ENCODE data around the gene VAV3. TPM values are rescaled to one million over a fixed set of nuclear protein-coding genes. Genes with fewer than 3 reads are reported as not detected.
"Not testable (repeated sequence)": the region's sequence is repeated elsewhere in the genome, so short reads cannot be mapped to it uniquely, and the experiment has no call there.

Gene VAV3
- total and polyA plus RNA-seq, 4 experiments from 2014 or later = 0.43 to 2.9 (median 1.8) TPM

DNA sequence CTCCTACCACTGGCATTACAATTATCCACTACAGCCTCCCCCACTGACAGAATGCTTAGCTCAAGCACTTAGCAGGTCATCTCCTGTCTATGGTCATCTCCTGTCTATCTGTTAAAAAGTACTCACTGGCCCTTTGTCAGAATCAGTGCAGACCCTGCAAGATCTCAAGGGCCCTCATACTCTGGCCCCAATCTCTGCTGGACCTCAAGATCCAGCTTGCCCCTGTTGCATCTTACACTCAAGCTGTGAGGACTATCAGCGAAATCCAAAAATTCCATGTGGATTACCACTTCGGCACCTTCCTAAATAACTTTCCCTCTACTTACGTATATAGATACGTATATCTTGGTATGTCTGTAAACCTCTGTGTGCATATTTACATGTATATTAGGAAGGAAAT is 101.6 kb downstream of the VAV3 start:
- H3K36me3 ChIP-seq (ENCODE audit: insufficient read depth, low read length) = no peaks in the 10 kb centered on the region
- H3K9me3 Mint-ChIP-seq = peaks cover 0 to 15% (median 7%) of the 10 kb centered on the region in 8 donors
- intact Hi-C loops (cut with micrococcal nuclease) = no loop called here
- no peaks in the 10 kb centered on the region for H3K4me1 ChIP-seq (ENCODE audit: insufficient read depth, low read length)
- no peak overlapping the region for H3K27ac ChIP-seq (ENCODE audit: low read depth, low read length)
- H3K27ac Mint-ChIP-seq = no peak overlapping the region
- H3K36me3 Mint-ChIP-seq = peaks cover 0 to 3% of the 10 kb centered on the region in 2 donors
- H3K9me3 ChIP-seq (ENCODE audit: control insufficient read depth in 1 of 2, low read length in 2 of 2) = no peaks in the 10 kb centered on the region
- no peak for DNase-seq
- no peaks in the 10 kb centered on the region for H3K27me3 ChIP-seq (ENCODE audit: insufficient read depth, low read length)
- H3K4me3 ChIP-seq (ENCODE audit: low read length in 2 of 2) = no peak overlapping the region
- CTCF ChIA-PET (ENCODE audit: partially characterized antibody) = interaction anchor here (0.9 kb wide), 1 partner anchor 9 kb away, joined by 3 read pairs; no protein-coding TSS in a partner anchor
- peaks cover 5 to 11% (median 7%) of the 10 kb centered on the region in 4 donors for H3K4me1 Mint-ChIP-seq
- no peaks in the 10 kb centered on the region for H3K27me3 Mint-ChIP-seq
- H3K4me3 Mint-ChIP-seq = no peak overlapping the region
- POLR2A ChIA-PET (ENCODE audit: partially characterized antibody) = no interaction called here

DNA sequence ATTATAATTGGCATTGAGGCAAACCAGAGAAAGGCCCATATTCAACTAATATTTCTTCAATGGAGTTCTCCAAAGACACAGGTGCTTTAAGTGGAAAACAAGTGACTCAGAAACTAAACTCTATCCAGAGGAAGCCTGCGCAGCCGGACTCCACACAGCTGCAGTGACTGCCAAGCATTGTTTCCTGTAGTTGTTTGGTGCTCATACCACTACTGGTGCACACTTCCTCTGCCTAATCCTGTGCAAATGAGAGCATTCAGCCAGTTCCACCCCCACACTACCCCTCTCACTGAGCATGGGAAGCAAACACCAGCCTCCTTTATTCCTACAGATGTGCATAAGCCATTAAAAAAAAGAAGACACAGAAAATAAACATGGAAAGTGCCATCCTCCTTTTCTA is 102.9 kb downstream of the VAV3 start:
- H3K4me3 Mint-ChIP-seq = no peak overlapping the region
- DNase-seq = no peak
- Histone ChIP-seq H3K4me1 (ENCODE audit: insufficient read depth, low read length) (no peaks in the 10 kb centered on the region), H3K27me3 (ENCODE audit: insufficient read depth, low read length) (no peaks in the 10 kb centered on the region), H3K9me3 (ENCODE audit: control insufficient read depth in 1 of 2, low read length in 2 of 2) (no peaks in the 10 kb centered on the region), H3K36me3 (ENCODE audit: insufficient read depth, low read length) (no peaks in the 10 kb centered on the region), H3K4me3 (ENCODE audit: low read length in 2 of 2) (no peak overlapping the region), H3K27ac (ENCODE audit: low read depth, low read length) (no peak overlapping the region)
- H3K27me3 Mint-ChIP-seq = no peaks in the 10 kb centered on the region
- peaks cover 0 to 15% (median 7%) of the 10 kb centered on the region in 8 donors for H3K9me3 Mint-ChIP-seq
- H3K4me1 Mint-ChIP-seq = peaks cover 5 to 11% (median 7%) of the 10 kb centered on the region in 4 donors
- POLR2A ChIA-PET (ENCODE audit: partially characterized antibody) = no interaction called here
- H3K27ac Mint-ChIP-seq = peak overlapping the region in 2 of 7 donors; percentile 49 to 54
- CTCF ChIA-PET (ENCODE audit: partially characterized antibody) = no interaction called here
- peaks cover 0 to 3% of the 10 kb centered on the region in 2 donors for H3K36me3 Mint-ChIP-seq
- intact Hi-C loops (cut with micrococcal nuclease) = no loop called here

DNA sequence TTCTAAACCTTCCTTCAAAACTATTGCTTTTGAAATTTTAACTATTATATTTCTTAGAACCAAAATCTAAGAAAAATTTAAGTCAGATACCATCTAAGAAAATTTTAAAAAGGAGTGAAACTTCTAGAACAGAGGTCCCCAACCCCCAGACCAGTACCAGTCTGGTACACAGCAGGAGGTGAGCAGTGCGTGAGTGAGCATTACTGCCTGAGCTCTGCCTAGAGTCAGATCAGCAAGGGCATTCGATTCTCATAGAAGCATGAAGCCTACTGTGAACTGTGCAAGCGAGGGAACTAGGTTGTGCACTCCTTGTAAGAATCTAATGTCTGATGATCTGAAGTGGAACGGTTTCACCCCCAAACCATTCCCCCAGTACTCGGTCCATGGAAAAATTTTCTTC is 106.7 kb downstream of the VAV3 start:
- ChIA-PET CTCF (ENCODE audit: partially characterized antibody) (no interaction called here), POLR2A (ENCODE audit: partially characterized antibody) (no interaction called here)
- Mint-ChIP-seq H3K4me3 (no peak overlapping the region), H3K27me3 (no peaks in the 10 kb centered on the region), H3K4me1 (no peaks in the 10 kb centered on the region), H3K9me3 (peaks cover 0 to 15% (median 7%) of the 10 kb centered on the region in 8 donors), H3K27ac (no peak overlapping the region), H3K36me3 (peaks cover 0 to 3% of the 10 kb centered on the region in 2 donors)
- Histone ChIP-seq H3K4me3 (ENCODE audit: low read length in 2 of 2) (no peak overlapping the region), H3K9me3 (ENCODE audit: control insufficient read depth in 1 of 2, low read length in 2 of 2) (no peaks in the 10 kb centered on the region), H3K27me3 (ENCODE audit: insufficient read depth, low read length) (no peaks in the 10 kb centered on the region), H3K27ac (ENCODE audit: low read depth, low read length) (no peak overlapping the region), H3K36me3 (ENCODE audit: insufficient read depth, low read length) (no peaks in the 10 kb centered on the region), H3K4me1 (ENCODE audit: insufficient read depth, low read length) (no peaks in the 10 kb centered on the region)
- intact Hi-C loops (cut with micrococcal nuclease) = no loop called here
- no peak for DNase-seq

DNA sequence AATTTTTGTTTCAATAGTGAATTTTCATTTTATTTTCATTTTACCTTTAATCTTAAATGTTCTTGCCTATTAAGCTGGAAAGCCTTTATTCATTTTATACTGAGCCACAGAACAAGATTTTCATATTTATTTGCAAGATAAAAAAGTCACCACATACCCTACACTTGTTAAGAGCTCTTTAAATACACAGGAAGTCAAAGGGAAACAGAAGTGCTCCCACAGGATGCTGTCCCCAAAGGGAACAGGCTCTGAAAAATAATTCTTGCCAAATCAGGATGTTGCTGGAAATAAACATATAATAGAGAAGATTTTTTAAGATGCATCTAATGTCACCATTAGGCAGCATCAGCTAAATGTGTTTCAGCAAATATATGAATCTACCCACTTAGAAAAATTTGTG is 113.6 kb downstream of the VAV3 start:
- ChIA-PET POLR2A (ENCODE audit: partially characterized antibody) (no interaction called here), CTCF (ENCODE audit: partially characterized antibody) (no interaction called here)

DNA sequence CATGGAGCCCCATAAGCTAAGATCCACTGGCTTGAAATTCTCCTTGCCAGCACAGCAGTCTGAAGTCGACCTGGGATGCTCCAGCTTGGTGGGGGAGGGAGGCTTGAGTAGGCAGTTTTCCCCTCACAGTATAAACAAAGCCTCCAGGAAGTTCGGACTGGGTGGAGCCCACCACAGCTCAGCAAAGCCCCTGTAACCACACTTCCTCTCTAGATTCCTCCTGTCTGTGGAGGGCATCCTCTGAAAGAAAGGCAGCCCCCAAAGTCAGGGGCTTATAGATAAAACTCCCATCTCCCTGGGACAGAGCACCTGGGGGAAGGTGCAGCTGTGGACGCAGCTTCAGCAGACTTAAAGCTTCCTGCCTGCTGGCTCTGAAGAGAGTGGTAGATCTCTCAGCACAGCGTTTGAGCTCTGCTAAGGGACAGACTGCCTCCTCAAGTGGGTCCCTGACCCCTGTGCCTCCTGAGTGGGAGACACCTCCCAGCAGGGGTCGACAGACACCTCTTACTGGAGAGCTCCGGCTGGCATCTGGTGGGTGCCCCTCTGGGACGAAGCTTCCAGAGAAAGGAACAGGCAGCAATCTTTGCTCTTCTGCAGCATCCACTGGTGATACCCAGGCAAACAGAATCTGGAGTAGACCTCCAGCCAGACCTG is 120.3 kb downstream of the VAV3 start:
- H3K4me1 ChIP-seq (ENCODE audit: insufficient read depth, low read length) = peaks cover 31% of the 10 kb centered on the region

More for the DNA sequence above, 113.6 kb downstream of the VAV3 start:
- H3K4me1 ChIP-seq (ENCODE audit: insufficient read depth, low read length) = no peaks in the 10 kb centered on the region
- no peak for DNase-seq
- Mint-ChIP-seq H3K9me3 (peaks cover 0 to 13% (median 3%) of the 10 kb centered on the region in 8 donors), H3K27me3 (peaks cover 0 to 2% of the 10 kb centered on the region in 2 donors), H3K4me3 (no peak overlapping the region), H3K27ac (no peak overlapping the region), H3K36me3 (no peaks in the 10 kb centered on the region), H3K4me1 (peaks cover 0 to 4% (median 2%) of the 10 kb centered on the region in 4 donors)
- no peaks in the 10 kb centered on the region for H3K9me3 ChIP-seq (ENCODE audit: control insufficient read depth in 1 of 2, low read length in 2 of 2)
- H3K36me3 ChIP-seq (ENCODE audit: insufficient read depth, low read length) = no peaks in the 10 kb centered on the region
- H3K27me3 ChIP-seq (ENCODE audit: insufficient read depth, low read length) = no peaks in the 10 kb centered on the region
- no peak overlapping the region for H3K27ac ChIP-seq (ENCODE audit: low read depth, low read length)
- intact Hi-C loops (cut with micrococcal nuclease) = no loop called here
- no peak overlapping the region for H3K4me3 ChIP-seq (ENCODE audit: low read length in 2 of 2)

DNA sequence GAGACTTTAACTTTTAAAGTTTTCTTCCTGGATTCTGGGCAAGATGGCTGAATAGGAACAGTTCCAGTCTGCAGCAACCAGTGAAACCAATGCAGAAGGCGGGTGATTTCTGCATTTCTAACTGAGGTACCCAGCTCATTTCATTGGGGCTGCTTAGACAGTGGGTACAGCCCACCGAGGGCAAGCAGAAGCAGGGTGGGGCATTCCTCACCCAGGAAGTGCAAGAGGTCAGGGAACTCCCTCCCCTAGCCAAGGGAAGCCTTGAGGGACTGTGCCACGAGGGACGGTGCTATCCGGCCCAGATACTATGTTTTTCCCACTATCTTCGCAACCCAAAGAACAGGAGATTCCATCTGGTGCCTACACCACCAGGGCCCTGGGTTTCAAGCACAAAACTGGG is 121.0 kb downstream of the VAV3 start:
- no peaks in the 10 kb centered on the region for H3K9me3 ChIP-seq (ENCODE audit: control insufficient read depth in 1 of 2, low read length in 2 of 2)
- peaks cover 0 to 1% of the 10 kb centered on the region in 2 donors for H3K27me3 Mint-ChIP-seq
- ChIA-PET POLR2A (ENCODE audit: partially characterized antibody) (no interaction called here), CTCF (ENCODE audit: partially characterized antibody) (interaction anchor here (1.3 kb wide), 1 partner anchor 13 kb away, joined by 3 read pairs; no protein-coding TSS in a partner anchor)
- peak overlapping the region in 1 of 7 donors; percentile 43 for H3K27ac Mint-ChIP-seq
- no peak overlapping the region for H3K27ac ChIP-seq (ENCODE audit: low read depth, low read length)
- no peak for DNase-seq
- H3K36me3 Mint-ChIP-seq = peaks cover 0 to 7% of the 10 kb centered on the region in 2 donors
- no peak overlapping the region for H3K4me3 ChIP-seq (ENCODE audit: low read length in 2 of 2)
- peak overlapping the region in 3 of 8 donors; percentile 7 to 21 (median 10) for H3K4me3 Mint-ChIP-seq
- peaks cover 20 to 47% (median 33%) of the 10 kb centered on the region in 4 donors for H3K4me1 Mint-ChIP-seq
- no peaks in the 10 kb centered on the region for H3K27me3 ChIP-seq (ENCODE audit: insufficient read depth, low read length)
- peaks cover 31% of the 10 kb centered on the region for H3K4me1 ChIP-seq (ENCODE audit: insufficient read depth, low read length)
- H3K36me3 ChIP-seq (ENCODE audit: insufficient read depth, low read length) = no peaks in the 10 kb centered on the region
- H3K9me3 Mint-ChIP-seq = peaks cover 0 to 19% (median 8%) of the 10 kb centered on the region in 8 donors
- intact Hi-C loops (cut with micrococcal nuclease) = no loop called here

More for the DNA sequence above, 120.3 kb downstream of the VAV3 start:
- H3K4me3 ChIP-seq (ENCODE audit: low read length in 2 of 2); intact Hi-C loops (cut with micrococcal nuclease); H3K36me3 Mint-ChIP-seq; DNase-seq; H3K27me3 ChIP-seq (ENCODE audit: insufficient read depth, low read length); H3K27me3 Mint-ChIP-seq; H3K9me3 ChIP-seq (ENCODE audit: control insufficient read depth in 1 of 2, low read length in 2 of 2); H3K27ac ChIP-seq (ENCODE audit: low read depth, low read length); POLR2A ChIA-PET (ENCODE audit: partially characterized antibody); H3K36me3 ChIP-seq (ENCODE audit: insufficient read depth, low read length): not testable (repeated sequence)
- Mint-ChIP-seq H3K4me3 (peak overlapping the region in 7 of 8 donors; percentile 7 to 61 (median 23)), H3K27ac (peak overlapping the region in 2 of 7 donors; percentile 2 to 84), H3K9me3 (peaks cover 0 to 19% (median 8%) of the 10 kb centered on the region in 8 donors), H3K4me1 (peaks cover 18 to 45% (median 33%) of the 10 kb centered on the region in 4 donors)
- CTCF ChIA-PET (ENCODE audit: partially characterized antibody) = interaction anchor here (1.3 kb wide), 1 partner anchor 13 kb away, joined by 3 read pairs; no protein-coding TSS in a partner anchor

DNA sequence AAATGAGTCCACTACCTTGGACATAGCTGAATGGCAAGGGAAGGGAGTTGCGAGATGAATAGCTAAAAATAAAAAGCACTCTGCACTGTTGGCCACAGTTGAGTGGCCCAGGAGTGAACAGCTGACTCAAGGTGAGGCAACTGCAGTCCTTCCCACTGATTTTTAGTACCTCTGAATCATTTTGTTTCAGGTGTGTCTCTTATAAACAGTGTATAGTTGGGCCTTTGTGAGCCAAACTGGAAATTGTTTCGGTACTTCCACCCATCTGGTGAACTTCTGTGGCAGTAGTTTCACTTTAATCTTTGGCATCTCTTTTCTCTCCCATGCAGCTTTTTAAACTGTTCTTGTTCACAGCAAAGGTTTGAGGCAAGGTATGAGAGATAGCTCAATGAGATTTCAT is 122.7 kb downstream of the VAV3 start:
- peaks cover 1 to 7% of the 10 kb centered on the region in 2 donors for H3K36me3 Mint-ChIP-seq
- H3K4me3 Mint-ChIP-seq = peak overlapping the region in 3 of 8 donors; percentile 10 to 51 (median 10)
- Histone ChIP-seq H3K27me3 (ENCODE audit: insufficient read depth, low read length) (no peaks in the 10 kb centered on the region), H3K4me1 (ENCODE audit: insufficient read depth, low read length) (peaks cover 31% of the 10 kb centered on the region), H3K4me3 (ENCODE audit: low read length in 2 of 2) (no peak overlapping the region), H3K27ac (ENCODE audit: low read depth, low read length) (no peak overlapping the region), H3K36me3 (ENCODE audit: insufficient read depth, low read length) (no peaks in the 10 kb centered on the region), H3K9me3 (ENCODE audit: control insufficient read depth in 1 of 2, low read length in 2 of 2) (no peaks in the 10 kb centered on the region)
- H3K27ac Mint-ChIP-seq = peak overlapping the region in 4 of 7 donors; percentile 2 to 17 (median 10)
- H3K4me1 Mint-ChIP-seq = peaks cover 23 to 47% (median 33%) of the 10 kb centered on the region in 4 donors
- ChIA-PET POLR2A (ENCODE audit: partially characterized antibody) (no interaction called here), CTCF (ENCODE audit: partially characterized antibody) (no interaction called here)
- peaks cover 0 to 17% (median 7%) of the 10 kb centered on the region in 8 donors for H3K9me3 Mint-ChIP-seq
- intact Hi-C loops (cut with micrococcal nuclease) = no loop called here
- peaks cover 0 to 1% of the 10 kb centered on the region in 2 donors for H3K27me3 Mint-ChIP-seq
- DNase-seq = no peak

Data from CD4-positive, alpha-beta memory T cell (primary cell).